ENCODE measurements around the gene UPK1B.

GRCh38 chr3:119205209-119205608 lies 31.8 kb downstream of the UPK1B start:
- TF ChIP-seq FOXA3 (CRISPR knock-in tag; conservative IDR thresholded peaks at IDR 0.05 in 1 of 2, IDR thresholded peaks at IDR 0.05 in 1 of 2) (no peak), ZNF274 (IDR thresholded peaks at IDR 0.05; ENCODE audit: borderline replicate concordance, low read depth, low read length) (no peak), SP2 (IDR thresholded peaks at IDR 0.05; ENCODE audit: extremely low read depth, low read depth, low read length, poor library complexity, severe bottlenecking) (no peak), POLR2AphosphoS2 (IDR thresholded peaks at IDR 0.05; ENCODE audit: low read length) (no peak), MYBL2 (IDR thresholded peaks at IDR 0.05; ENCODE audit: low read depth) (no peak), MYBL2 (CRISPR knock-in tag; IDR thresholded peaks at IDR 0.05; ENCODE audit: borderline replicate concordance) (no peak), CTCF (IDR thresholded peaks at IDR 0.05 in 2 of 3, conservative IDR thresholded peaks at IDR 0.05 in 1 of 3; ENCODE audit: insufficient read depth in 2 of 3, low read depth in 1 of 3, low read length in 3 of 3) (no peak), ZBTB34 (CRISPR knock-in tag; IDR thresholded peaks at IDR 0.05) (no peak), IRF2 (CRISPR knock-in tag; IDR thresholded peaks at IDR 0.05) (no peak), IRF1 (CRISPR knock-in tag; IDR thresholded peaks at IDR 0.05; ENCODE audit: borderline replicate concordance) (no peak), ZBTB7A (IDR thresholded peaks at IDR 0.05; ENCODE audit: borderline replicate concordance, control insufficient read depth, low read depth, low read length) (no peak), XRCC5 (IDR thresholded peaks at IDR 0.05; ENCODE audit: low read depth, low read length) (no peak)
